Panc1 (cell line): ENCODE results near the gene HSD17B2. TPM values are rescaled to one million over a fixed set of nuclear protein-coding genes. Genes with fewer than 3 reads are reported as not detected.

Experiments used
- ATAC-seq: fragments of 200-7000 bp; cut with Tn5 transposase; 2 replicates; pipeline ENCODE4 v1.9.1; 2020; ENCODE audit warnings: mild to moderate bottlenecking, moderate library complexity
- BruUV-seq: library from RNA; stranded (reverse); fragments of 400-500 nt; replicated peaks from 2 replicates; lab custom pipeline; 2021; lab: Mats Ljungman, UMichigan
- CTCF ChIA-PET: fragments of 300-600 bp; sonication (Branson Sonifier 250); formaldehyde crosslinking; loops from one replicate; lab custom pipeline; 2022; ENCODE audit warnings: antibody characterized with exemption; lab: Charles Lee
- POLR2A ChIA-PET: fragments of 300-600 bp; sonication (Branson Sonifier 250); formaldehyde crosslinking; loops from one replicate; lab custom pipeline; 2022; ENCODE audit warnings: antibody characterized with exemption; lab: Charles Lee
- DNase-seq: peaks from one replicate; pipeline ENCODE4 v3.0.0-alpha.2; 2010; ENCODE audit warnings: low read depth, low spot score
- H3K27ac ChIP-seq: 2 replicates; pipeline ENCODE4 v1.5.1; 2011; ENCODE audit warnings: mild to moderate bottlenecking, low read length, inconsistent platforms
- H3K27me3 ChIP-seq: fragments of 200-500 bp; sonication (Bioruptor generic); 2 replicates; pipeline ENCODE4 v1.6.0; 2014; ENCODE audit warnings: low read length, inconsistent platforms; ENCODE audit not compliant: control insufficient read depth, insufficient read depth
- H3K36me3 ChIP-seq: fragments of 200-500 bp; sonication (Bioruptor generic); 2 replicates; pipeline ENCODE4 v1.5.1; 2014; ENCODE audit warnings: inconsistent platforms, mild to moderate bottlenecking, low read length, moderate library complexity; ENCODE audit not compliant: control insufficient read depth, insufficient read depth
- H3K4me1 ChIP-seq: 2 replicates; pipeline ENCODE4 v1.5.1; 2011; ENCODE audit warnings: inconsistent platforms, mild to moderate bottlenecking, low read length, moderate library complexity; ENCODE audit not compliant: control insufficient read depth, insufficient read depth
- H3K4me3 ChIP-seq, 2 experiments: 2 replicates each; pipeline ENCODE4 v1.5.1; 2011 to 2012; ENCODE audit warnings: low read depth in 2 of 2, low read length in 2 of 2, mild to moderate bottlenecking in 2 of 2, inconsistent platforms in 1 of 2, moderate library complexity in 1 of 2
- H3K9me3 ChIP-seq: fragments of 200-500 bp; sonication (Bioruptor generic); 2 replicates; pipeline ENCODE4 v1.5.1; 2014; ENCODE audit warnings: low read depth, mild to moderate bottlenecking, inconsistent platforms, low read length, moderate library complexity; ENCODE audit not compliant: control insufficient read depth, insufficient read depth
- POLR2AphosphoS5 ChIP-seq: IDR thresholded peaks from 2 replicates; pipeline ENCODE4 v1.6.1; 2012; ENCODE audit warnings: mild to moderate bottlenecking, low read depth, low read length, moderate library complexity
- SIN3A ChIP-seq: IDR thresholded peaks from 2 replicates; pipeline ENCODE4 v1.6.1; 2012; ENCODE audit warnings: low read depth, mild to moderate bottlenecking, low read length, moderate library complexity, borderline replicate concordance; ENCODE audit not compliant: insufficient read depth
- TCF7L2 ChIP-seq: IDR thresholded peaks from 2 replicates; pipeline ENCODE4 v1.6.1; 2011; ENCODE audit warnings: mild to moderate bottlenecking, low read depth, low read length, inconsistent platforms
- in situ Hi-C: cut with HindIII; loops from 2 replicates; pipeline ENCODE4 v1.10.0; 2016; ENCODE audit warnings: low sequenced_read_pairs, low pct_unique_long_range_greater_than_20kb
- intact Hi-C: fragments of 100-400 bp; cut with micrococcal nuclease; formaldehyde crosslinking; loops from one replicate; pipeline ENCODE4 v1.10.0; 2022; ENCODE audit not compliant: unreplicated experiment
- total RNA-seq: library from RNA; stranded (reverse); gene quantifications from one replicate; pipeline ENCODE4 v1.2.1, GENCODE V29; 2021; ENCODE audit not compliant: unreplicated experiment
- TF ChIP-seq, protein P1 (sequence below): fragments of 450-650 bp; IDR thresholded peaks from 2 replicates; pipeline ENCODE4 v1.5.1; 2017; ENCODE audit warnings: mild to moderate bottlenecking
- TF ChIP-seq, protein P2 (sequence below), 2 experiments: IDR thresholded peaks; 2 replicates each; pipeline ENCODE4 v1.6.1; 2011 to 2012; ENCODE audit warnings: low read depth in 2 of 2, control low read depth in 1 of 2, low read length in 1 of 2, mild to moderate bottlenecking in 1 of 2, moderate library complexity in 1 of 2; ENCODE audit not compliant: insufficient read depth in 1 of 2

HSD17B2 gene
- total RNA-seq, 1 experiment from 2014 or later, result 0.41 TPM

DNA sequence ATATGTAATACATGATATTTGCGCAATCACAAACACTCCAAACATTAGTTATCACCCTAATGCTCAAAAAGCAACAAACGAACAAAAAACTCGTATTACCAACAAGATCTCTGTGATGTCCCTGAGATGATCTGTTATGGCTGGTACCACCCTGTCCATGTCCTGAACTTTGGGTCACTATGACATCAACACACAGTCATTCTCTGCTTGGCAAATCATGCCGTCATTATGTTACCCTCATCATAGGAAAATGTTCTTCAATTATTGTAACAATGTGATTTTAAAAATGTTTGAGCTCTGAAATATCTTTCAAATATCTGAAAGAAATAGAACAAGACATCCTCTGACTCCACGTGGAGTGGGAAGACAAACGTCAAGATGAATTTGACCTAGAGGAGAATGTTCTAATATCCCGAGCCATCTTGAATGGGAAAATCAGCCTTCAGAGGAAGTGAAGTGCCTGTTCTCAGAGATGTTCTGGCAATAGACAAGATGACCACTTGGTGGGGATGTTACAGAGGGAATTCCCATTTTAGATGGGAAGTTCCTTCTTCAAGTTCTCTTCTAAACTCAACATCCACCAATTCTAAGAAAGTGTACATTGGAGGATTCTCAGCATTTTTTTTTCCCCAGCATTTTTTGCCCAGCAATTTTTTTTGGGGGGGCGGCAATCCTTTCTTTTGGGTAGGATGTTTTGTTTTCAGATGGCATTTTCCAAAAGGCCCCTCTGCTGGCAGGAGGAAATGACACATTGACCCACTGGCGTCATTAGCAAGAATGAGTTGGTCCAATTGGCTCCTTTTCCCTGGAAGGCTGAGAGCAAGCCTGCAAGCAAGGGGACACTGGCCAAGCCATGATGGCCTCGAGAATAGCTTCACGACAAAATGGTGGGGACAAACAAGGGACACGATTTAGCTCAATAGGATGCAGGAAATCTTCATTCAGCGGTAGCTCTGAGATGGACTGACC, 3.7 kb upstream of the HSD17B2 start:
- intact Hi-C loops (loop anchor here (1.0 kb wide), 1 partner anchor 199 kb away; no protein-coding TSS in a partner anchor), in situ Hi-C loops (no loop called here)
- H3K27ac ChIP-seq, result no peak overlapping the region

GRCh38 chr16:82033006-82033405, 2.0 kb upstream of the HSD17B2 start:
- intact Hi-C loops, result no loop called here
- ATAC-seq, result no peak
- in situ Hi-C loops, result no loop called here
- Histone ChIP-seq H3K4me3 (no peak overlapping the region), H3K9me3 (no peaks in the 10 kb centered on the region), H3K27me3 (no peaks in the 10 kb centered on the region), H3K36me3 (no peaks in the 10 kb centered on the region), H3K4me1 (peaks cover 2% of the 10 kb centered on the region; the same call in 1 of the 2 replicates), H3K27ac (peak overlapping the region; percentile 48; the same call in 1 of the 2 replicates)
- CTCF ChIA-PET, result no interaction called here
- TF ChIP-seq TCF7L2, result no peak
- BruUV-seq, result no TSS peak
- DNase-seq, result no peak
- POLR2A ChIA-PET, result interaction anchor here (0.6 to 0.8 kb wide), 2 partner anchors 137 to 1045 kb away, joined by 3 to 5 read pairs; partner anchors contain the start of gene MPHOSPH6

More for the DNA sequence above, 3.7 kb upstream of the HSD17B2 start:
- H3K4me3 ChIP-seq, result no peak overlapping the region
- TF ChIP-seq POLR2AphosphoS5 (no peak), SIN3A (no peak)
- TF ChIP-seq, protein P1, sequence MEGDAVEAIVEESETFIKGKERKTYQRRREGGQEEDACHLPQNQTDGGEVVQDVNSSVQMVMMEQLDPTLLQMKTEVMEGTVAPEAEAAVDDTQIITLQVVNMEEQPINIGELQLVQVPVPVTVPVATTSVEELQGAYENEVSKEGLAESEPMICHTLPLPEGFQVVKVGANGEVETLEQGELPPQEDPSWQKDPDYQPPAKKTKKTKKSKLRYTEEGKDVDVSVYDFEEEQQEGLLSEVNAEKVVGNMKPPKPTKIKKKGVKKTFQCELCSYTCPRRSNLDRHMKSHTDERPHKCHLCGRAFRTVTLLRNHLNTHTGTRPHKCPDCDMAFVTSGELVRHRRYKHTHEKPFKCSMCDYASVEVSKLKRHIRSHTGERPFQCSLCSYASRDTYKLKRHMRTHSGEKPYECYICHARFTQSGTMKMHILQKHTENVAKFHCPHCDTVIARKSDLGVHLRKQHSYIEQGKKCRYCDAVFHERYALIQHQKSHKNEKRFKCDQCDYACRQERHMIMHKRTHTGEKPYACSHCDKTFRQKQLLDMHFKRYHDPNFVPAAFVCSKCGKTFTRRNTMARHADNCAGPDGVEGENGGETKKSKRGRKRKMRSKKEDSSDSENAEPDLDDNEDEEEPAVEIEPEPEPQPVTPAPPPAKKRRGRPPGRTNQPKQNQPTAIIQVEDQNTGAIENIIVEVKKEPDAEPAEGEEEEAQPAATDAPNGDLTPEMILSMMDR, result peak; percentile 37; the same call in 1 of the 2 replicates
- no TSS peak for BruUV-seq
- POLR2A ChIA-PET, result no interaction called here
- H3K4me1 ChIP-seq, result peaks cover 2% of the 10 kb centered on the region; the same call in 1 of the 2 replicates
- CTCF ChIA-PET, result no interaction called here
- no peaks in the 10 kb centered on the region for H3K36me3 ChIP-seq
- no peaks in the 10 kb centered on the region for H3K27me3 ChIP-seq
- DNase-seq (no peak), ATAC-seq (no peak)
- H3K9me3 ChIP-seq, result no peaks in the 10 kb centered on the region

DNA sequence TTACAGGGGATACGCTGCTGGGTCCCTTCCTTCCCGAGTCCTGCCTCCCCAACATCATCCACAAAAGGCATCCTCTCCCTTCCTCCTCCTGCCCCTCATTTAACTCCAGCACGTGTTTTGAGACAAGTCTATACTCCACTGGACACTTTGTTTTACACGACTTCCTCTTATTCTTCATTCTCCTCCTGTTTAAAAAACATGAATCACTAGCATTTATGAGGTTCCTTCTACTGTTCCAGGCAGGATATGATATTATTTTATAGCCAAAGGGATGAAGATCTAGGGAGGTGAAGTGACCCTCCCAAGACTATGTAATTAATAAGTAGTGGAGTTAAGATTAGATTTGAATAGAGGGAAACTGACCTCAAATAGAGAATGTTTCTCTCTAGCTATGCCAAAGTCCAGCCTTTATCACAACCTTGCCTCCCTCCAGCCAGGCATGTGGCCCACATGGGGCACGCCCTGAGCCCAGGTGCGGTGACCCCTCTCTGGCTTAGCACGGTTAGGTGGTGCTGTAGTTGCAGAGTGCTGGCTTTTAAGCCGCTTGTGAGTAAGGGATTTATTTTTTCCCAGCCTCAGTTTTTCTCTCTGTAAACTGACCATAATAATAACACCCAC, 1.3 kb upstream of the HSD17B2 start:
- no peaks in the 10 kb centered on the region for H3K9me3 ChIP-seq
- peaks cover 2% of the 10 kb centered on the region; the same call in 1 of the 2 replicates for H3K4me1 ChIP-seq
- H3K27ac ChIP-seq, result peak overlapping the region; percentile 48; the same call in 1 of the 2 replicates
- H3K27me3 ChIP-seq, result no peaks in the 10 kb centered on the region
- BruUV-seq, result no TSS peak
- TF ChIP-seq, protein P2, sequence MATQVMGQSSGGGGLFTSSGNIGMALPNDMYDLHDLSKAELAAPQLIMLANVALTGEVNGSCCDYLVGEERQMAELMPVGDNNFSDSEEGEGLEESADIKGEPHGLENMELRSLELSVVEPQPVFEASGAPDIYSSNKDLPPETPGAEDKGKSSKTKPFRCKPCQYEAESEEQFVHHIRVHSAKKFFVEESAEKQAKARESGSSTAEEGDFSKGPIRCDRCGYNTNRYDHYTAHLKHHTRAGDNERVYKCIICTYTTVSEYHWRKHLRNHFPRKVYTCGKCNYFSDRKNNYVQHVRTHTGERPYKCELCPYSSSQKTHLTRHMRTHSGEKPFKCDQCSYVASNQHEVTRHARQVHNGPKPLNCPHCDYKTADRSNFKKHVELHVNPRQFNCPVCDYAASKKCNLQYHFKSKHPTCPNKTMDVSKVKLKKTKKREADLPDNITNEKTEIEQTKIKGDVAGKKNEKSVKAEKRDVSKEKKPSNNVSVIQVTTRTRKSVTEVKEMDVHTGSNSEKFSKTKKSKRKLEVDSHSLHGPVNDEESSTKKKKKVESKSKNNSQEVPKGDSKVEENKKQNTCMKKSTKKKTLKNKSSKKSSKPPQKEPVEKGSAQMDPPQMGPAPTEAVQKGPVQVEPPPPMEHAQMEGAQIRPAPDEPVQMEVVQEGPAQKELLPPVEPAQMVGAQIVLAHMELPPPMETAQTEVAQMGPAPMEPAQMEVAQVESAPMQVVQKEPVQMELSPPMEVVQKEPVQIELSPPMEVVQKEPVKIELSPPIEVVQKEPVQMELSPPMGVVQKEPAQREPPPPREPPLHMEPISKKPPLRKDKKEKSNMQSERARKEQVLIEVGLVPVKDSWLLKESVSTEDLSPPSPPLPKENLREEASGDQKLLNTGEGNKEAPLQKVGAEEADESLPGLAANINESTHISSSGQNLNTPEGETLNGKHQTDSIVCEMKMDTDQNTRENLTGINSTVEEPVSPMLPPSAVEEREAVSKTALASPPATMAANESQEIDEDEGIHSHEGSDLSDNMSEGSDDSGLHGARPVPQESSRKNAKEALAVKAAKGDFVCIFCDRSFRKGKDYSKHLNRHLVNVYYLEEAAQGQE (IDR thresholded peaks at IDR 0.05; ENCODE audit: insufficient read depth in 1 of 2, low read depth in 2 of 2, low read length in 1 of 2), result no peak
- TF ChIP-seq TCF7L2, result no peak
- TF ChIP-seq SIN3A, result no peak
- TF ChIP-seq, protein P1, result no peak
- no peak for TF ChIP-seq POLR2AphosphoS5
- intact Hi-C loops, result no loop called here
- H3K4me3 ChIP-seq, result no peak overlapping the region
- DNase-seq, result no peak
- no peak for ATAC-seq
- CTCF ChIA-PET, result no interaction called here
- POLR2A ChIA-PET, result interaction anchor here (0.6 to 0.8 kb wide), 2 partner anchors 136 to 1046 kb away, joined by 3 to 5 read pairs; partner anchors contain the start of gene MPHOSPH6
- in situ Hi-C loops, result no loop called here
- no peaks in the 10 kb centered on the region for H3K36me3 ChIP-seq
